Endometrial microvascular endothelial cells (primary cell): ENCODE data around the gene ATXN7L3. TPM values are rescaled to one million over a fixed set of nuclear protein-coding genes. Genes with fewer than 3 reads are reported as not detected.
"Not testable (repeated sequence)": the region's sequence is repeated elsewhere in the genome, so short reads cannot be mapped to it uniquely, and the experiment has no call there.

Experiments used
- in situ Hi-C: cut with HindIII; loops from 2 replicates; pipeline ENCODE4 v1.10.0; 2017; ENCODE audit warnings: low sequenced_read_pairs, low pct_unique_long_range_greater_than_20kb; ENCODE audit errors: inconsistent ontology term
- total RNA-seq: library from RNA; depleted of rRNA; stranded (reverse); fragments of >200 nt; gene quantifications from one replicate; pipeline ENCODE4 v1.2.3, GENCODE V29; 2015; ENCODE audit errors: inconsistent ontology term

The ATXN7L3 gene, protein sequence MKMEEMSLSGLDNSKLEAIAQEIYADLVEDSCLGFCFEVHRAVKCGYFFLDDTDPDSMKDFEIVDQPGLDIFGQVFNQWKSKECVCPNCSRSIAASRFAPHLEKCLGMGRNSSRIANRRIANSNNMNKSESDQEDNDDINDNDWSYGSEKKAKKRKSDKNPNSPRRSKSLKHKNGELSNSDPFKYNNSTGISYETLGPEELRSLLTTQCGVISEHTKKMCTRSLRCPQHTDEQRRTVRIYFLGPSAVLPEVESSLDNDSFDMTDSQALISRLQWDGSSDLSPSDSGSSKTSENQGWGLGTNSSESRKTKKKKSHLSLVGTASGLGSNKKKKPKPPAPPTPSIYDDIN
- total RNA-seq = 60.0 TPM

DNA sequence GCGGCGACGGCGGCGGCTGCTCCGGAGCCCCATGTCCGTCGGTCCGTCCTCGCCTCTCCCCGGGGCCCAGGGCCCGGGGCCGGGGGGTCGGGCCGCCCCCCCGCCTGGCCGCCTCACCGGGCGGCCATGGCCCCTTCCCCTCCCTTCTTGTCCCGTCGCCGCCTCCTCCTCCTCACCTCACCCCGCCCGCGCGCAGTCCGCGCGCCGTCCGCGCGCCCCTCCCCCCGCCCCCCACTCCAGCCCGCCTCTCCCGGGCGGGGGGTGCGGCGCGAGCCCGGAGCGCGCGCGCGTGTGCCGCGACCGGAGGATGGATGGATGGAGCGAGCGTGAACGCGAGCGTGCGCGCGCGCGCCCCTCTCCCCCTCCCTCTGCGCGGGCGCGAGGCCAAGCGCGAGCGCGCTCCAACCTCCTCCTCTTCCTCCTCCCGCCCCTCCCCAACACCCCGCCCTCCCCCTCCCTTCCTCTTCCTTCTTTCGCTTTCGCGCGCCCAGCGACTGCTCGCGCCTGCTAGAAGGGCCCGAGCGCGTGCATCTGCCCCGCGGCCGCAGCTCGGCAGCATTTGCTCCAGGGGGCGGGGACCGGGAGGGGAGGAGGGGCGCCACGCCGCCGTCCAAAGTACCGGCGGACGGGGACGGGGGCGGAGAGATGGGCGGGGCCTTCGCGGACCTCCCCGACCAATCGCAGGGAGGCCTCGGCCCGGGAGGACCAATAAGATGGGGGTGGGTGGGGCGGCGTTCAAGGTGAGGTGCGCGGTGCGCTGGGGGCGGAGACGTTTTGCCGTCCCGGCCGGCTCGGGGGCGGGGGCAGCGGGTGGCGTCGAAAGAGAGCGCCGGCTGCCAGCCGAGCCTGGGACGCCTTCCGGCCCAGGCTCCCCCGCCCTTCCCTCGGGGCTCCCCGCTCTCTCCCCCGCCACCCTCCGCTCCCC is at the start of gene ATXN7L3:
ATXN7L3 (minus strand) TSS at position 332 of the 925 bp plus-strand sequence. CDS start 1,814 bp downstream, outside the sequence.
- in situ Hi-C loops = loop anchor here (10.0 kb wide), 1 partner anchor 125 kb away; the partner anchor contains the start of gene SLC25A39

- in situ Hi-C loops = no loop called here
These were observed 48.4 kb upstream of the ATXN7L3 start for GRCh38 chr17:44247876-44248736.

DNA sequence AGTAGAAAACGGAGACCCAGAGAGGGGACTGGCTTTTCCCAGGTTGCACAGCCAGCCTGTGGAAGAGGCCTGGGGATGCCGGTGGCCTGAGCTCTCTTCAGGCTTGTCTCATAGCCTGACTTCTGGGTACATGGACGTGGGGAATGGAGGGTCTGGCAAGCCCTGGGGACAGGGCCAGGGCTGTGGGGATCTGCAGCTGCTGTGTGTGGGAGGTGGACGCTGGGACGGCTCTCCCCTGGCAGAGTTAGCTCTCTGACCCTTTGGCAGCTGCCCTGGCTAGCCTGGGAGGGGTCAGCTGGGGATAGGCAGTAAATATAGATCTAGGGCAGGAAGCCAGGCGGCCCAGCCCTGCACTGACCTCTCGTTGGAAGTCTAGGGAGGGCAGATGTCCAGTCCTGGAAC is 47.8 kb upstream of the ATXN7L3 start:
- in situ Hi-C loops = no loop called here

- in situ Hi-C loops = no loop called here
These were observed 41.5 kb upstream of the ATXN7L3 start for GRCh38 chr17:44241106-44241624.

DNA sequence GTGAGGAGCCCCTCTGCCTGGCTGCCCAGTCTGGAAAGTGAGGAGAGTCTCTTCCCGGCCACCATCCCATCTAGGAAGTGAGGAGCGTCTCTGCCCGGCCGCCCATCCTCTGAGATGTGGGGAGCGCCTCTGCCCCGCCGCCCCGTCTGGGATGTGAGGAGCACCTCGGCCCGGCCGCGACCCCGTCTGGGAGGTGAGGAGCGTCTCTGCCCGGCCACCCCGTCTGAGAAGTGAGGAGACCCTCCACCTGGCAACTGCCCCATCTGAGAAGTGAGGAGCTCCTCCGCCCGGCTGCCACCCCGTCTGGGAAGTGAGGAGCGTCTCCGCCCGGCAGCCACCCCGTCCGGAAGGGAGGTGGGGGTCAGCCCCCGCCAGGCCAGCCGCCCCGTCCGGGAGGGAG is 38.2 kb upstream of the ATXN7L3 start:
- in situ Hi-C loops = not testable (repeated sequence)

DNA sequence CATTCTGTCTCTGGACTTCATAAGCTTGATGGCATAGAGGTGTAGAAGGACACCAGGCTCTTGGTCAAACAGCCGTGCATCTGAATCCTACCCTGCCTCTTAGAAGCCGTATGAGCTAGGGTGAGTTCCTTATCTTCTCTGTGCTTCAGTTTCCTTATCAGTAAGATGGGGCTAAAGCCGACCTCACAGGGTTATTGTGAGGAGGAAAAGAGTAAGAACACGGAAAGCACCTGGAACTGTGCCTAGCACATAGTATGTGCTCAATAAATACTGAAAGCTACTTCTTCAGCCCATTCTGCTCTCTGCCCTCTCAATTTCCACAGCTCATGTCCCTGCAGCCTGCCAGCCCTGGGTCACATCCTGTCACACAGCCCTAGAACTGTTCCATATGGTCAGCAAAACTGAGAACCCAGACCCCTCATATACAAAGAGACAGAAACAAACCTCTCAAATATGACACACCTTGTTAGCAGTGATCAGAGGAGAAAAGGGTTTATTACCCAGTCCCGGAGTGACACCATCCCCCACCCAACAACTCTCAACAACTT is 36.8 kb upstream of the ATXN7L3 start:
- in situ Hi-C loops = no loop called here

GRCh38 chr17:44235583-44235936 is 35.9 kb upstream of the ATXN7L3 start:
- in situ Hi-C loops = no loop called here

GRCh38 chr17:44233582-44233981 is 33.9 kb upstream of the ATXN7L3 start:
- in situ Hi-C loops = no loop called here

DNA sequence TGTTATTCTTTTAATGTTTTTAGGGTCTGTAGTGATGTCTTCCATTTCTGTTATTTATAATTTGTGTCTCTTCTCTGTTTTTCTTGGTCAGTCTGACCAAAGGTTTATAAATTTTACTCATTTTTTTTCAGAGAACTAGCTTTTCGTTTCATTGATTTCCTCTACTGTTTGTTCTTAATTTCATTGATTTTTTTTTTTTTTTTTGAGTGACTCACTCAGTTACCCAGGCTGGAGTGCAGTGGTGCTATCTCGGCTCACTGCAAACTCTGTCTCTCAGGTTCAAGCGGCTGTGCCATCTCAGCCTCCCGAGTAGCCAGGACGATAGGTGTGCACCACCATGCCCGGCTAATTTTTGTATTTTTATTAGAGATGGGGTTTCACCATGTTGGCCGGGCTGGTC is 32.4 kb upstream of the ATXN7L3 start:
- in situ Hi-C loops = no loop called here

DNA sequence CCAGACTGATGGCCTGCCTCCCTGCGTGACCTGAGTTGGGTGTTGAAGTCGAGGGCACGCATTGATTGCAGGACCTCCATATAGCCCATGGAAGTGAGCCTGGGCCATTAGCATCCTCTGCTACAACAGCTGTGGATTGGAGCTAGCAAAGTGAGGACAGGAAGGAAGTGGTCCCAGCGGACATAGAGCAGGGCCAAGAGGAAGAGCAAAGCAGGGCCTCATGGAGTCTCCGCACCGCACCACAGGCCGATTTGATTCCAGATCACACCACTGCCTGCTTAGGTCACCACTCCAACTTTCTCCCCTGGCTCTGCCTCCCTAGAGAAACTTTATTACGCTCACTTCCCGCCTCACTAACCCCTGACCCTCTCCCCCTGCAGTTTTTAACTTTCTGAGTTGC is 30.5 kb upstream of the ATXN7L3 start:
- in situ Hi-C loops = no loop called here

- in situ Hi-C loops = no loop called here
These were observed 29.4 kb upstream of the ATXN7L3 start for GRCh38 chr17:44229090-44229489.

- in situ Hi-C loops = no loop called here
These were observed 23.9 kb upstream of the ATXN7L3 start for GRCh38 chr17:44223541-44224071.

- in situ Hi-C loops = no loop called here
These were observed 22.6 kb upstream of the ATXN7L3 start for GRCh38 chr17:44222112-44222869.

GRCh38 chr17:44221862-44222111 is 22.1 kb upstream of the ATXN7L3 start:
- in situ Hi-C loops = no loop called here

GRCh38 chr17:44221084-44221861 is 21.6 kb upstream of the ATXN7L3 start:
- in situ Hi-C loops = no loop called here

- in situ Hi-C loops = no loop called here
These were observed 20.8 kb upstream of the ATXN7L3 start for GRCh38 chr17:44220213-44221083.
